ENCODE results near the gene KIF9. TPM values are rescaled to one million over a fixed set of nuclear protein-coding genes. Genes with fewer than 3 reads are reported as not detected.

Gene KIF9
- total and polyA plus RNA-seq, 2 of the 8 experiments (the other 6 are each of a cell fraction or from before 2014, with no cell fraction given): 5.0 to 8.0 TPM

DNA sequence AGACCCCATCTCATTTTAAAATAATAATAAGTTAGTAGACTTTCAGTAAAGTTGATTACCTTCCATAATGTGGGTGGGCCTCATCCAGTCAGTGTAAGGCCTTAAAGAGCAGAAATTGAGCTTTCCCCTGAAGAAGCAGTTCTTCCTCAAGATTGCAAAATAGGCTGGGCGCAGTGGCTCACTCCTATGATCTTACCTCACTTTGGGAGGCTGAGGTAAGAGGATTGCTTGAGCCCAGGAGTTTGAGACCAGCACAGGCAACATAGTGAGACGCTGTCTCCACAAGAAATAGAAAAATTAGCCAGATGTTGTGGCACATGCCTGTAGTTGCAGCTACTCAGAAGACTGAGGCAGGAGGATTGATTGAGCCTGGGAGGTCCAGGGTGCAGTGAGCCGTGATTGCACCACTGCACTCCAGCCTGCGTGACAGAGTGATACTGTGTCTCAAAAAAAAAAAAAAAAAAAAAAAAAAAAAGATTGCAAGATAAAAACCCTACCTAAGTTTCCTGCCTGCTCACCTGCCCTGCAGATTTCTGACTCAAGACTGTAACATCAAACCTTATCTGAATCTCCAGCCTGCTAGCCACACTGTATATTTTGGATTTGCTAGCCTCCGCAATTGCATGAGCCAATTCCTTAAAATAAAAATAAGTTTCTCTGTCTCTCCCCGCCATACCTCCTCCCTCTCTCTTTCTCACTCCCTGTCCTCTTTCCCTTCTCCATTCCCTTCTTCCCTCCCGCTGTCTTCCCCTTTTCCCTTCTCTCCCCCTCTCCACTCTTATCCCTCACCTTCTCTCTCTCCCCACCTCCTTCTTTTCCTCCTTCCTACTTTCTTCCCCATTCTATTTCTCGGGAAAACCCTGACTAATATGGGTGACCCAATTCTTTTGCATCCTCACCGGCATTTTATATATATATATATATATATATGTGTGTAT is 17.1 kb upstream of the KIF9 start:
- DNase-seq (ENCODE audit: low read depth in 1 of 2, low spot score in 2 of 2) (no peak), FAIRE-seq (no peak)
- Histone ChIP-seq H4K91ac (replicated peaks; ENCODE audit: insufficient read length, low read length) (no peak overlapping the region), H3K4me2 (ENCODE audit: insufficient read depth in 1 of 2, low read depth in 2 of 2, low read length in 2 of 2) (no peak overlapping the region), H3K4ac (replicated peaks; ENCODE audit: insufficient read length, low read depth, low read length) (no peak overlapping the region), H3K27me3 (replicated peaks in 1 of 4; ENCODE audit: control insufficient read depth in 3 of 4, extremely low read depth in 1 of 4, insufficient read depth in 3 of 4, low read length in 3 of 4) (no peaks in the 10 kb centered on the region), H2BK5ac (ENCODE audit: low read depth, low read length) (no peak overlapping the region), H3K14ac (ENCODE audit: insufficient read length) (no peak overlapping the region), H3K9ac (replicated peaks in 1 of 4; ENCODE audit: extremely low read depth in 1 of 4, low read depth in 3 of 4, low read length in 3 of 4) (no peak overlapping the region; a peak in 1 of 7 replicates), H3K4me1 (replicated peaks in 1 of 4; ENCODE audit: control insufficient read depth in 3 of 4, insufficient read depth in 4 of 4, low read length in 3 of 4) (no peaks in the 10 kb centered on the region; a peak in 1 of 7 replicates), H4K8ac (ENCODE audit: extremely low read depth, insufficient read depth, low read length) (no peak overlapping the region), H3K4me3 (ENCODE audit: extremely low read depth in 1 of 4, insufficient read depth in 2 of 4, low read depth in 3 of 4, low read length in 4 of 4) (no peak overlapping the region), H4K20me1 (replicated peaks in 1 of 2; ENCODE audit: control insufficient read depth in 1 of 2, insufficient read depth in 2 of 2, low read length in 2 of 2) (peaks cover 7 to 10% of the 10 kb centered on the region in 2 experiments), H3K27ac (ENCODE audit: low read depth, low read length) (no peak overlapping the region), H2BK15ac (ENCODE audit: low read length) (no peak overlapping the region), H3K79me1 (ENCODE audit: low read depth, low read length) (peaks cover 8% of the 10 kb centered on the region), H3K36me3 (ENCODE audit: control insufficient read depth in 2 of 4, insufficient read depth in 4 of 4, low read length in 3 of 4) (peaks cover 4 to 5% (median 5%) of the 10 kb centered on the region in 4 experiments; a peak in 2 of 8 replicates), H3K9me3 (ENCODE audit: insufficient read depth in 2 of 2, low read depth in 1 of 2, low read length in 1 of 2) (no peaks in the 10 kb centered on the region), H2BK120ac (replicated peaks; ENCODE audit: low read depth, low read length) (no peak overlapping the region), H3K23me2 (ENCODE audit: low read depth, low read length) (no peaks in the 10 kb centered on the region), H2BK12ac (ENCODE audit: low read depth, low read length) (no peak overlapping the region), H2AK5ac (ENCODE audit: low read depth, low read length) (no peak overlapping the region), H3K56ac (replicated peaks; ENCODE audit: insufficient read length, low read depth, low read length) (no peak overlapping the region), H3K23ac (ENCODE audit: insufficient read length) (no peak overlapping the region), H2AFZ (ENCODE audit: low read length) (no peak overlapping the region), H2BK20ac (ENCODE audit: low read length) (no peak overlapping the region), H3K79me2 (ENCODE audit: control insufficient read depth in 1 of 2, insufficient read depth in 2 of 2, low read length in 2 of 2) (peaks cover 0 to 53% of the 10 kb centered on the region in 2 experiments; a peak in 2 of 4 replicates), H3K18ac (ENCODE audit: extremely low read depth, low read length) (no peak overlapping the region), H4K5ac (ENCODE audit: insufficient read length, low read depth, low read length) (no peak overlapping the region)
- ChIA-PET POLR2A (ENCODE audit: partially characterized antibody) (interaction anchor here (0.7 to 0.8 kb wide), 2 partner anchors 10 to 17 kb away, joined by 3 read pairs; partner anchors contain the start of genes KIF9 and KLHL18), CTCF (ENCODE audit: partially characterized antibody) (interaction anchor here (0.6 kb wide), 1 partner anchor 49 kb away, joined by 4 read pairs; no protein-coding TSS in a partner anchor)
- WGBS, 2 experiments (ENCODE audit: extremely low coverage in 1 of 2, insufficient coverage in 1 of 2, insufficient read length in 1 of 2, insufficient replicate concordance in 2 of 2, low coverage in 1 of 2, low lambda C conversion rate in 2 of 2, missing lambda C conversion rate in 1 of 2): 95 to 100% methylated on average over 1 to 9 of the region's 9 CpGs
- no peak for TF ChIP-seq BRCA1 (IDR thresholded peaks at IDR 0.05; ENCODE audit: low read depth, low read length)
- TF ChIP-seq MAFK (IDR thresholded peaks at IDR 0.05; ENCODE audit: low read depth, low read length): no peak
- TF ChIP-seq KDM1A (IDR thresholded peaks at IDR 0.05; ENCODE audit: borderline replicate concordance, low read length): no peak
- no peak for TF ChIP-seq SP4 (IDR thresholded peaks at IDR 0.05; ENCODE audit: low read length)
- TF ChIP-seq NRF1 (IDR thresholded peaks at IDR 0.05; ENCODE audit: low read depth, low read length): no peak
- TF ChIP-seq KDM5A (IDR thresholded peaks at IDR 0.05; ENCODE audit: low read length): no peak
- no peak for TF ChIP-seq CBX5 (IDR thresholded peaks at IDR 0.05; ENCODE audit: low read depth, low read length)
- no peak for TF ChIP-seq KDM4A (IDR thresholded peaks at IDR 0.05; ENCODE audit: low read depth, low read length, severe bottlenecking)
- TF ChIP-seq, protein P1, sequence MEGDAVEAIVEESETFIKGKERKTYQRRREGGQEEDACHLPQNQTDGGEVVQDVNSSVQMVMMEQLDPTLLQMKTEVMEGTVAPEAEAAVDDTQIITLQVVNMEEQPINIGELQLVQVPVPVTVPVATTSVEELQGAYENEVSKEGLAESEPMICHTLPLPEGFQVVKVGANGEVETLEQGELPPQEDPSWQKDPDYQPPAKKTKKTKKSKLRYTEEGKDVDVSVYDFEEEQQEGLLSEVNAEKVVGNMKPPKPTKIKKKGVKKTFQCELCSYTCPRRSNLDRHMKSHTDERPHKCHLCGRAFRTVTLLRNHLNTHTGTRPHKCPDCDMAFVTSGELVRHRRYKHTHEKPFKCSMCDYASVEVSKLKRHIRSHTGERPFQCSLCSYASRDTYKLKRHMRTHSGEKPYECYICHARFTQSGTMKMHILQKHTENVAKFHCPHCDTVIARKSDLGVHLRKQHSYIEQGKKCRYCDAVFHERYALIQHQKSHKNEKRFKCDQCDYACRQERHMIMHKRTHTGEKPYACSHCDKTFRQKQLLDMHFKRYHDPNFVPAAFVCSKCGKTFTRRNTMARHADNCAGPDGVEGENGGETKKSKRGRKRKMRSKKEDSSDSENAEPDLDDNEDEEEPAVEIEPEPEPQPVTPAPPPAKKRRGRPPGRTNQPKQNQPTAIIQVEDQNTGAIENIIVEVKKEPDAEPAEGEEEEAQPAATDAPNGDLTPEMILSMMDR (IDR thresholded peaks at IDR 0.05; ENCODE audit: control extremely low read depth in 1 of 3, insufficient read depth in 1 of 3, low read depth in 1 of 3, low read length in 3 of 3): no peak
